GM23248 (cell line): ENCODE data around the gene MILR1. TPM values are rescaled to one million over a fixed set of nuclear protein-coding genes. Genes with fewer than 3 reads are reported as not detected.
A peak's percentile ranks its signal among the peaks of the same experiment; 100 is the strongest.

ENCODE experiments used
- DNase-seq: peaks from one replicate; pipeline ENCODE4 v3.0.0-alpha.2; 2015
- H2AFZ ChIP-seq: fragments of 200-600 bp; sonication (generic); 2 replicates; pipeline ENCODE4 v1.6.1; 2016; ENCODE audit warnings: antibody characterized with exemption
- H3F3A ChIP-seq: fragments of 200-600 bp; sonication (generic); 2 replicates; pipeline ENCODE4 v1.6.1; 2016; ENCODE audit warnings: mild to moderate bottlenecking, antibody characterized with exemption, mixed run types; ENCODE audit not compliant: insufficient read depth
- H3K27ac ChIP-seq: fragments of 200-600 bp; sonication (generic); 2 replicates; pipeline ENCODE4 v1.5.1; 2016; ENCODE audit warnings: mild to moderate bottlenecking
- H3K27me3 ChIP-seq: fragments of 200-600 bp; sonication (generic); replicated peaks from 2 replicates; pipeline ENCODE4 v1.6.1; 2016; ENCODE audit warnings: mild to moderate bottlenecking; ENCODE audit not compliant: insufficient read depth
- H3K36me3 ChIP-seq: fragments of 200-600 bp; sonication (generic); 2 replicates; pipeline ENCODE4 v1.6.1; 2016; ENCODE audit warnings: low read depth, mild to moderate bottlenecking
- H3K4me1 ChIP-seq: fragments of 200-600 bp; sonication (generic); 2 replicates; pipeline ENCODE4 v1.6.1; 2016; ENCODE audit warnings: mild to moderate bottlenecking; ENCODE audit not compliant: insufficient read depth
- H3K4me2 ChIP-seq: fragments of 200-600 bp; sonication (generic); one replicate; pipeline ENCODE4 v1.6.1; 2016; ENCODE audit warnings: mild to moderate bottlenecking; ENCODE audit not compliant: unreplicated experiment
- H3K4me3 ChIP-seq: fragments of 200-600 bp; sonication (generic); 2 replicates; pipeline ENCODE4 v1.5.1; 2016; ENCODE audit warnings: mild to moderate bottlenecking
- H3K79me2 ChIP-seq: fragments of 200-600 bp; sonication (generic); 2 replicates; pipeline ENCODE4 v1.6.1; 2016; ENCODE audit warnings: mild to moderate bottlenecking; ENCODE audit not compliant: insufficient read depth
- H3K9ac ChIP-seq: fragments of 200-600 bp; sonication (generic); 2 replicates; pipeline ENCODE4 v1.6.1; 2016; ENCODE audit warnings: mild to moderate bottlenecking
- H3K9me2 ChIP-seq: fragments of 200-600 bp; sonication (generic); 2 replicates; pipeline ENCODE4 v1.6.1; 2016; ENCODE audit warnings: mixed run types, mild to moderate bottlenecking, moderate library complexity; ENCODE audit not compliant: insufficient read depth
- H3K9me3 ChIP-seq: fragments of 200-600 bp; sonication (generic); one replicate; pipeline ENCODE4 v1.6.1; 2017; ENCODE audit warnings: low read depth
- H4K20me1 ChIP-seq: fragments of 200-600 bp; sonication (generic); 2 replicates; pipeline ENCODE4 v1.6.0; 2016; ENCODE audit not compliant: insufficient read depth
- EZH2 ChIP-seq: fragments of 200-600 bp; sonication (generic); IDR thresholded peaks from 2 replicates; pipeline ENCODE4 v1.6.1; 2018; ENCODE audit warnings: antibody characterized with exemption, mild to moderate bottlenecking; ENCODE audit not compliant: insufficient read depth, poor library complexity, severe bottlenecking
- EZH2phosphoT487 ChIP-seq: fragments of 200-600 bp; sonication (generic); IDR thresholded peaks from 2 replicates; pipeline ENCODE4 v1.6.1; 2018; ENCODE audit warnings: antibody characterized with exemption, moderate library complexity, mild to moderate bottlenecking, low read depth; ENCODE audit not compliant: insufficient read depth
- whole genome bisulfite sequencing, 2 experiments: methylation state at CpG; one replicate each; pipeline ENCODE4 v1.1.6; 2015 to 2017; ENCODE audit warnings: low lambda C conversion rate in 2 of 2, low coverage in 1 of 2; ENCODE audit errors: missing lambda C conversion rate in 2 of 2; 5-methylcytosine and 5-hydroxymethylcytosine counted together
- in situ Hi-C: fragments of 300-500 bp; cut with MboI; formaldehyde crosslinking; loops from 2 replicates; pipeline ENCODE4 v1.15.0; 2020
- microRNA counts: library from miRNA; unstranded; fragments of <30 nt; microRNA quantifications from one replicate; lab custom pipeline; 2016
- microRNA-seq: library from miRNA; unstranded; fragments of <30 nt; microRNA quantifications from one replicate; pipeline ENCODE4, GENCODE V29; 2016; ENCODE audit warnings: borderline number of aligned reads
- polyA plus RNA-seq: library from polyadenylated mRNA; unstranded; fragments of >200 nt; fragmentation: Nextera tagmentation; extraction: Ambion mirVana; gene quantifications from 2 replicates; pipeline ENCODE4 v1.2.1, GENCODE V29; 2016
- small RNA-seq: library from RNA; depleted of rRNA; stranded (forward); fragments of <200 nt; gene quantifications from one replicate; pipeline ENCODE3, GENCODE V24; 2014; ENCODE audit warnings: low read depth, low replicate concordance
- total RNA-seq: library from RNA; depleted of rRNA; stranded (reverse); fragments of >200 nt; shearing (Covaris generic); gene quantifications from 2 replicates; pipeline ENCODE4 v1.2.3, GENCODE V29; 2014; rRNA removed

Gene MILR1
- total and polyA plus RNA-seq, 2 experiments from 2014 or later, result 6.3 to 11.7 TPM

GRCh38 chr17:64509179-64509578 is 60.3 kb downstream of the MILR1 start:
- H3K79me2 ChIP-seq, result peaks cover 91% of the 10 kb centered on the region
- H3K9me2 ChIP-seq, result no peaks in the 10 kb centered on the region
- no peaks in the 10 kb centered on the region for H3K27me3 ChIP-seq
- H3K4me3 ChIP-seq, result no peak overlapping the region
- WGBS, 2 experiments, result 91 to 96% methylated on average over 6 of the region's 6 CpGs
- H3K9me3 ChIP-seq, result no peaks in the 10 kb centered on the region
- peaks cover 4% of the 10 kb centered on the region; the same call in 1 of the 2 replicates for H3K4me1 ChIP-seq
- peak overlapping the region; percentile 5 for H3K4me2 ChIP-seq
- TF ChIP-seq EZH2 (no peak), EZH2phosphoT487 (no peak)
- no peak overlapping the region for H3K9ac ChIP-seq
- peaks cover 21% of the 10 kb centered on the region for H3F3A ChIP-seq
- H2AFZ ChIP-seq, result no peak overlapping the region
- peaks cover 9% of the 10 kb centered on the region for H4K20me1 ChIP-seq
- H3K27ac ChIP-seq, result no peak overlapping the region
- in situ Hi-C loops, result no loop called here
- no peak for DNase-seq
- peaks cover 37% of the 10 kb centered on the region for H3K36me3 ChIP-seq

GRCh38 chr17:64515419-64515818 is 66.5 kb downstream of the MILR1 start:
- Histone ChIP-seq H4K20me1 (no peaks in the 10 kb centered on the region), H2AFZ (no peak overlapping the region), H3K27me3 (no peaks in the 10 kb centered on the region), H3K4me1 (no peaks in the 10 kb centered on the region), H3K79me2 (peaks cover 72% of the 10 kb centered on the region), H3K9me3 (no peaks in the 10 kb centered on the region), H3F3A (peaks cover 47% of the 10 kb centered on the region), H3K27ac (no peak overlapping the region), H3K9ac (no peak overlapping the region), H3K4me3 (no peak overlapping the region), H3K36me3 (peaks cover 61% of the 10 kb centered on the region), H3K9me2 (no peaks in the 10 kb centered on the region), H3K4me2 (no peak overlapping the region)
- in situ Hi-C loops, result no loop called here
- DNase-seq, result no peak
- TF ChIP-seq EZH2phosphoT487 (no peak), EZH2 (no peak)
- WGBS, 2 experiments, result 66 to 70% methylated on average over 2 of the region's 2 CpGs

- WGBS, 2 experiments, result 94 to 100% methylated on average over 1 of the region's 1 CpG
- H3K4me1 ChIP-seq, result no peaks in the 10 kb centered on the region
- H3K27me3 ChIP-seq, result no peaks in the 10 kb centered on the region
- in situ Hi-C loops, result no loop called here
- H2AFZ ChIP-seq, result no peak overlapping the region
- peaks cover 51% of the 10 kb centered on the region for H3F3A ChIP-seq
- TF ChIP-seq EZH2phosphoT487 (no peak), EZH2 (no peak)
- no peak overlapping the region for H3K4me2 ChIP-seq
- no peak overlapping the region for H3K4me3 ChIP-seq
- DNase-seq, result no peak
- H3K27ac ChIP-seq, result no peak overlapping the region
- H3K9me2 ChIP-seq, result no peaks in the 10 kb centered on the region
- peaks cover 72% of the 10 kb centered on the region for H3K79me2 ChIP-seq
- H3K36me3 ChIP-seq, result peaks cover 64% of the 10 kb centered on the region
- no peak overlapping the region for H3K9ac ChIP-seq
- no peaks in the 10 kb centered on the region for H3K9me3 ChIP-seq
- no peaks in the 10 kb centered on the region for H4K20me1 ChIP-seq
These were observed 66.9 kb downstream of the MILR1 start for GRCh38 chr17:64515829-64516228.

MicroRNAs within 50 kb of the gene (microRNA counts, 767-probe panel; counts per million panel counts)
- 447 counts per million, percentile 86 among the panel's probes with 10 or more counts for microRNA hsa-miR-1273e (lab: Ali Mortazavi, UCI)

Small RNA genes within 50 kb of the gene (microRNA-seq; reads per million reads assigned to microRNA genes)
- gene MIR1273E (not detected), gene MIR3064 (7.2 reads per million, percentile 11 among the genes with 10 or more reads in this experiment), gene MIR5047 (not detected)

Small RNA genes within 50 kb of the gene (small RNA-seq; reads per million reads assigned to genes)
- gene ATP5MFP4, result not detected
- gene MIR1273E, result not detected

Other genes starting within 250 kb of the MILR1 start
- 37.0 and 39.8 TPM in 2 replicates for gene TEX2, start 185.9 kb upstream of the MILR1 start, total RNA-seq
- gene TEX2, start 185.9 kb upstream of the MILR1 start, polyA plus RNA-seq, result 26.9 and 28.3 TPM in 2 replicates
- gene PECAM1, start 58.3 kb upstream of the MILR1 start, total RNA-seq, result not detected in 2 replicates
- gene PECAM1, start 58.3 kb upstream of the MILR1 start, polyA plus RNA-seq, result 0.06 and 0.11 TPM in 2 replicates
- gene POLG2, start 47.9 kb downstream of the MILR1 start, total RNA-seq, result 3.4 and 3.7 TPM in 2 replicates
- gene POLG2, start 47.9 kb downstream of the MILR1 start, polyA plus RNA-seq, result 6.6 and 8.6 TPM in 2 replicates
- gene DDX5, start 57.2 kb downstream of the MILR1 start, total RNA-seq, result 241 and 303 TPM in 2 replicates
- 595 and 643 TPM in 2 replicates for gene DDX5, start 57.2 kb downstream of the MILR1 start, polyA plus RNA-seq
- 13.2 and 16.8 TPM in 2 replicates for gene CEP95, start 57.9 kb downstream of the MILR1 start, total RNA-seq
- gene CEP95, start 57.9 kb downstream of the MILR1 start, polyA plus RNA-seq, result 14.2 and 17.5 TPM in 2 replicates
- 157 and 159 TPM in 2 replicates for gene SMURF2, start 213.2 kb downstream of the MILR1 start, total RNA-seq
- 50.8 and 54.3 TPM in 2 replicates for gene SMURF2, start 213.2 kb downstream of the MILR1 start, polyA plus RNA-seq